Omental fat pad (tissue), 4 donors: Measurements from ENCODE around the gene SCN8A. TPM values are rescaled to one million over a fixed set of nuclear protein-coding genes. Genes with fewer than 3 reads are reported as not detected.

Source experiments
- ATAC-seq: fragments of 150-250 bp; one replicate; pipeline ENCODE4 v1.9.1; 2016; ENCODE audit warnings: mild to moderate bottlenecking, moderate library complexity; ENCODE audit not compliant: low FRiP score
- DNase-seq: peaks from one replicate; pipeline ENCODE4 v3.0.0-alpha.2; 2019; ENCODE audit warnings: low spot score
- total RNA-seq, 4 donors: library from RNA; depleted of rRNA; stranded (reverse); fragments of >200 nt; gene quantifications; one replicate each; pipeline ENCODE4 v1.1.0, GENCODE V29; 2016
- TF ChIP-seq, protein P1 (sequence below), 3 donors: fragments of 450-650 bp; IDR thresholded peaks; one replicate each; pipeline ENCODE4 v1.5.1; 2016 to 2017; ENCODE audit warnings: antibody characterized with exemption in 3 of 3, mild to moderate bottlenecking in 3 of 3, moderate library complexity in 2 of 3

Gene SCN8A
- total RNA-seq, 4 donors from 2014 or later, result 0.50 to 1.4 (median 0.67) TPM

DNA sequence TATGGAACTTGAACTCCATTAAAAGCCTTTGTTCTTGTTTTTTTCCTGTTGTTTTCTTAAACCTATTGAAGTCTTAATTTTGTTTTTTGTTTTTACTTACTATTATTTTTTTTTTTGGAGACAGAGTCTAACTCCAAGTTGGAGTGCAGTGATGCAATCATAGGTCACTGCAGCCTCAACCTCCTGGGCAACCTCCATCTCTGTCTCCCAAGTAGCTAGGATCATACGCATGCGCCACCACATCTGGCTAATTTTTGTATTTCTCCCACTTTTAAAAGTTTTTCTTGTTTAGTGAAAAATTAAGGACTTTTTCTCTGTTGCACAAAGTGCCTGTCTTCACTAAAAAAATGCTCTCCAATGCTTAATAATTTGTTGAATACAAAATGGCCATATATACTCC lies 76.2 kb downstream of the SCN8A start:
- DNase-seq, result no peak
- no peak for ATAC-seq
- TF ChIP-seq, protein P1, sequence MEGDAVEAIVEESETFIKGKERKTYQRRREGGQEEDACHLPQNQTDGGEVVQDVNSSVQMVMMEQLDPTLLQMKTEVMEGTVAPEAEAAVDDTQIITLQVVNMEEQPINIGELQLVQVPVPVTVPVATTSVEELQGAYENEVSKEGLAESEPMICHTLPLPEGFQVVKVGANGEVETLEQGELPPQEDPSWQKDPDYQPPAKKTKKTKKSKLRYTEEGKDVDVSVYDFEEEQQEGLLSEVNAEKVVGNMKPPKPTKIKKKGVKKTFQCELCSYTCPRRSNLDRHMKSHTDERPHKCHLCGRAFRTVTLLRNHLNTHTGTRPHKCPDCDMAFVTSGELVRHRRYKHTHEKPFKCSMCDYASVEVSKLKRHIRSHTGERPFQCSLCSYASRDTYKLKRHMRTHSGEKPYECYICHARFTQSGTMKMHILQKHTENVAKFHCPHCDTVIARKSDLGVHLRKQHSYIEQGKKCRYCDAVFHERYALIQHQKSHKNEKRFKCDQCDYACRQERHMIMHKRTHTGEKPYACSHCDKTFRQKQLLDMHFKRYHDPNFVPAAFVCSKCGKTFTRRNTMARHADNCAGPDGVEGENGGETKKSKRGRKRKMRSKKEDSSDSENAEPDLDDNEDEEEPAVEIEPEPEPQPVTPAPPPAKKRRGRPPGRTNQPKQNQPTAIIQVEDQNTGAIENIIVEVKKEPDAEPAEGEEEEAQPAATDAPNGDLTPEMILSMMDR (IDR thresholded peaks at IDR 0.05), result no peak

DNA sequence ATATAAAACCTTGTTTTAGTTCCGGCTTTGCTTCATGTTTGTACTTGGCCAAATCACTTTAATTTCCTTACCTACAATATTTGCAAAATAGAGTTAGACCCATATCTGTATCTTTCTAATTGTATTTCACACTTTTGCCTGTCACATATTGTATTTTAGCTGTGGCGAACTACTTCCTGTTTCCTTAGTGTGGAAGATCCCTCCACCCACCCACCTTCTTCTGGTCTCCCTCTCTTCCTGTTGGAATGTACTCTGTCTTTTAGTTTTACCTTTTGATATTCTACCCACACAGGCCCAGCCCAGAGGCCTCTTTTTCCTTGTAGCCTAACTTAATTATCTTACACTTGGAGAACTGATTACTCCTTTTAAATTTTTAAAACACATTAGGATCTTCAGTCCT lies 78.2 kb downstream of the SCN8A start:
- ATAC-seq (no peak), DNase-seq (no peak)
- TF ChIP-seq, protein P1 (IDR thresholded peaks at IDR 0.05), result no peak

DNA sequence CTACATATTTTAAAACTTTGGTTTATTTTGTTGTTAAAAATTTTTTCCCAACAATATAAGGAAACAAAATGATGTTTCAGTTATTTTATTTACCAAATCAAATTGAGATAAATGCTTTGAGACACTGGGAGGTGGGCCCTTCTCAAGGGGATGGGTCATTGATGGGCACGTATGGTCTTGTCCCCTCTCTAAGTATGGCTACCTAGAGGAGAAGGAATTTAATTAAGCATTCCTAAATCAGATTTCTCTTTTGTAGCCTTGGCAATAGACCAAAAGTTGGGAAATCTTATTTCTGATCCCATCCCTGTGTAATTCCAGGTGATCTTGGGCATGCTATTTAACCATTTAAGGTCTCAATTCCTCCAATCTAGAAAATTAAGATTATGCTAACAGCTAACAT lies 79.0 kb downstream of the SCN8A start:
- DNase-seq (no peak), ATAC-seq (no peak)
- TF ChIP-seq, protein P1 (IDR thresholded peaks at IDR 0.05), result no peak

DNA sequence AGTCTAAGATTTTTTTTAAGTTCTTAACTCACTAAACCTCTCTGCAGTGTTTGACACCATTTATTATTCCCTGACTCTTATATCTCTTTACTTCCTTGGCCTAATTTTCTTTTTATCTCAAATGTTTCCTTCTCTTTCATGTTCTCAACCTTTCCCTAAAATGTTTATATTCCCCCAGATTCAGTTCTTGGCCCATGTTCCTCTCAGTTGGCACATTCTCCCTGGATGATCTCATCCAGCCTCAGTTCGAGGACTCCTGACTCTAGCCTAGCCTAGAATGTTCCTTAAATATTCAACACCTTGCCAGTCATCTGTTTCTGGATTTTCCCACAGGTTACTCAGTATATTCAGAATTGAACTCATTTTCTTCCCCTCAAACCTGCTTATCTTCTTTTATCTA lies 81.3 kb downstream of the SCN8A start:
- TF ChIP-seq, protein P1 (IDR thresholded peaks at IDR 0.05), result no peak
- ATAC-seq, result no peak
- no peak for DNase-seq

DNA sequence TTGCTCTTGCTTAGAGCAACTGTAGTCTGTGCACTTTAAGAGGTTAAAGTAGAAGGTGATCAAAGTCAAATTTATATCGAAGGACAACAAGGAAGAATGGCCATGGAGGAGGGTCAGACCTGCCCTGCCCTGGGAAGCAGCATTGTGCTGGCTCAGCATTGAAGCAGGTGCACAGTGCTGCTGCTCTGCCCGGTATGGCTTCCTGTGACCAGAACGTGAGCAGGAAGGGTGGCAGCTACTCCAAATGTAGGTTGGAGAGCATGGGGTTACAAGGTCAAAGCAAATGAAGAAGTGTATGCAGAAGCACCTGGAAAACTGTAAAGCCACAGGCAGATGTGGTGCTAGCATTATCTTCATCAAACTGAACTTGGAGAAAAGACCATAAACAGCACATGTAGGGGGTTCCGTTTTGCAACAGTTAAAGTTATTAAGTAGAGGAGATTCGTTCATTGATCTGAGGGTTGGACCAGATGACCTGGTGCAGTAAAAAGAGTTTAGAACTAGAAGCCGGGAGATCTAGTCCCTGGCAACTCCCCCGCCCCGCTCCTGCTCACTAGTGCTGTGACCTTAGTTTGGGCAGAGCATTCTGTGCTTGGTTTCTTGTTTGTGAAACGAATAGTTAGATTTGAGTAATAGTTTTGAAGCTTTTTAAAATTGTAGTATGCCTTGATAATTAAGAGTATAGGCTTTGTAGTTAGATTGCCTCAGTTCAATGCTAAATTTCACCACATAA lies 84.2 kb downstream of the SCN8A start:
- TF ChIP-seq, protein P1 (IDR thresholded peaks at IDR 0.05), result no peak
- DNase-seq (no peak), ATAC-seq (no peak)

DNA sequence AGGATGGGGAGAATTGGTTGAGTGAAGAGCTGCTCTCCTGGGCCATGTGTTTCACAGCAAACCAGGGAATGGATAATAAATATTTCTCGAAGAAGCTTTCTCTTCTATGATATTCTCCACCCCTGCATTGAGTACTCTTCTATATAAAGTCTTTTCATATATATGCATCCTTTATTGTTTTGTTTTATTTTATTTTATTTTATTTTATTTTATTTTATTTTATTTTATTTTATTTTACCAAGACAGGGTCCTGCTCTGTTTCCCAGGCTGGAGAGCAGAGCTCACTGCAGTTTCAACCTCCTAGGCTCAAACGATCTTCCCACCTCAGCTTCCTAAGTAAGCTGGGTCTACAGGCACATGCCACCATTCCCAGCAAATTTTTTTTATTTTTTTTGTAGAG lies 85.8 kb downstream of the SCN8A start:
- TF ChIP-seq, protein P1 (IDR thresholded peaks at IDR 0.05), result no peak
- DNase-seq (no peak), ATAC-seq (no peak)

DNA sequence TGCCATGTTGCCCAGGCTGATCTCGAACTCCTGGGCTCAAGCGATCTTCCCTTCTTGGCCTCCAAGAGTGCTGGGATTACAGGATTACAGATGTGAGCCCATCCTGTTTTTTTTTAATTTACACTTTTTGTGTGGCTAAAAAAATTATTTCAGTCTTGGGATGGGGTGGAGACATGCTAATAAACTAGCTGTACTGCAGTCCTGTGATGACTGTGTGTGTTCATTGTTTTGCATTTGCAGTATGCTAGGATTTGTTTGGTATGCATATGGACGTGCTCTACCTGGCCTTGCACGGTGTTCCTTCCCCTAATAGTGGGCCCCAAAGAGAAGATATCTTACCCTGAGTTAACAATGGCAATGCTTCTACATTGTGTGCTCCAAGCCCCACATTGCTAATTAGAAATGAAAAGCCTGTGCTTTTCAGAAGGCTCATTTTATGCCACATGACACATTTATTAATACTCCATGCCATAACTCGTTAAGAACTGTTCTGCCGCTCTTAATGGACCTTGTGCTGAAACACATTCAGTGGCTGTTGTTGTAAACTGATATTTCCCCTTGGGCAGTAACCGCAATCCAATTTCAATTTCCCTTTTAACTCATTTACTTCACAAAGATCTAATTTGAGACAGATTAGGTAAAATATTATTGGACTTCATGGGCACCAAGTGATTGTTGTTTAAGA lies 86.4 kb downstream of the SCN8A start:
- DNase-seq (no peak), ATAC-seq (no peak)
- TF ChIP-seq, protein P1 (IDR thresholded peaks at IDR 0.05), result no peak
